Measurements from ENCODE around the gene GRHPR. TPM values are rescaled to one million over a fixed set of nuclear protein-coding genes. Genes with fewer than 3 reads are reported as not detected.

GRHPR gene
- total RNA-seq, 1 donor from 2014 or later, result 78.1 TPM

DNA sequence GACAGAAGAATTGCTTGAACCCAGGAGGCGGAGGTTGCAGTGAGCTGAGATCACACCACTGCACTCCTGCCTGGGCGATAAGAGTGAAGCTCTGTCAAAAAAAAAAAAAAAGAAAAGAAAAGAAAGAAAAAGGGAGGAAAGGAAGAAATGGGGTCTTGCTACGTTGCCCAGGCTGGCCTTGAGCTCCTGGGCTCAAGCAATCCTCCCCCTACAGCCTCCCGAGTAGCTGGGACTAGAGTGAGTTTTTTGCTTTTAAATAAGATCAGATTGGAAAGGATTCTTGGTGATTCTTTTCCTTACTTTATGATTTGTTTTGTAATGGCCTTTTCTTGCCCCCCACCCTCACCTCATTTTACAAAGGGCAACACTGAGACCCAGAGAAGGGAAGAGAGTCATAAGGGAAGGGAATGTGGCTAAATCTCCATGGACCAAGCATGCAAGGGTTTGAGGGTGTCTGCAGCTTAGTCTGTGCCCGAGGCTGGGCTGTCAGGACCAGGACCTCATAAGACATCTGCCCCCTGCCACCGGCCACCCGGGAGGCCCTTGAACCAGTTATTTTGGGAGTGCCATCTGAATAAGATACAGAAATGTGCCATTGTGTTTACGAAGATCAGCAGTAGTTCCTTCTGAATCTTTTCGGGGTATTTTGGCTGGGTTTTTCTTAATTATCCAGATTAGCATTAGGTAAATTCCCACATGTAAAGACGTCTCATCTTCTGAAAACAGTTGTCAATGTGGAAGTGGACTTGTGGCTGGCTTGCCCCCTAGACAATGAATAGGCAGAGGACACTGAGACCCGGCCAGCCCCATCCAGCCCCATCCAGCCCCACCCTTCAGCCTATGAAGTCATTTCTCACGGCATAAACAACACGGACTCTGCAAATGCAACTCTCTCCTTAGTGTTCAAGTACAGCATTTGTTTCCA, 44.5 kb upstream of the GRHPR start:
- Mint-ChIP-seq H3K36me3 (ENCODE audit: unreplicated experiment) (peaks cover 7% of the 10 kb centered on the region), H3K4me1 (ENCODE audit: low read depth, unreplicated experiment) (peaks cover 6% of the 10 kb centered on the region), H3K4me3 (ENCODE audit: unreplicated experiment) (no peak overlapping the region), H3K27ac (ENCODE audit: unreplicated experiment) (no peak overlapping the region), H3K9me3 (ENCODE audit: unreplicated experiment) (peaks cover 1% of the 10 kb centered on the region), H3K27me3 (ENCODE audit: unreplicated experiment) (peaks cover 2% of the 10 kb centered on the region)
- TF ChIP-seq, protein P1, sequence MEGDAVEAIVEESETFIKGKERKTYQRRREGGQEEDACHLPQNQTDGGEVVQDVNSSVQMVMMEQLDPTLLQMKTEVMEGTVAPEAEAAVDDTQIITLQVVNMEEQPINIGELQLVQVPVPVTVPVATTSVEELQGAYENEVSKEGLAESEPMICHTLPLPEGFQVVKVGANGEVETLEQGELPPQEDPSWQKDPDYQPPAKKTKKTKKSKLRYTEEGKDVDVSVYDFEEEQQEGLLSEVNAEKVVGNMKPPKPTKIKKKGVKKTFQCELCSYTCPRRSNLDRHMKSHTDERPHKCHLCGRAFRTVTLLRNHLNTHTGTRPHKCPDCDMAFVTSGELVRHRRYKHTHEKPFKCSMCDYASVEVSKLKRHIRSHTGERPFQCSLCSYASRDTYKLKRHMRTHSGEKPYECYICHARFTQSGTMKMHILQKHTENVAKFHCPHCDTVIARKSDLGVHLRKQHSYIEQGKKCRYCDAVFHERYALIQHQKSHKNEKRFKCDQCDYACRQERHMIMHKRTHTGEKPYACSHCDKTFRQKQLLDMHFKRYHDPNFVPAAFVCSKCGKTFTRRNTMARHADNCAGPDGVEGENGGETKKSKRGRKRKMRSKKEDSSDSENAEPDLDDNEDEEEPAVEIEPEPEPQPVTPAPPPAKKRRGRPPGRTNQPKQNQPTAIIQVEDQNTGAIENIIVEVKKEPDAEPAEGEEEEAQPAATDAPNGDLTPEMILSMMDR (IDR thresholded peaks at IDR 0.05; ENCODE audit: partially characterized antibody, unreplicated experiment), result no peak
- no peak for DNase-seq

DNA sequence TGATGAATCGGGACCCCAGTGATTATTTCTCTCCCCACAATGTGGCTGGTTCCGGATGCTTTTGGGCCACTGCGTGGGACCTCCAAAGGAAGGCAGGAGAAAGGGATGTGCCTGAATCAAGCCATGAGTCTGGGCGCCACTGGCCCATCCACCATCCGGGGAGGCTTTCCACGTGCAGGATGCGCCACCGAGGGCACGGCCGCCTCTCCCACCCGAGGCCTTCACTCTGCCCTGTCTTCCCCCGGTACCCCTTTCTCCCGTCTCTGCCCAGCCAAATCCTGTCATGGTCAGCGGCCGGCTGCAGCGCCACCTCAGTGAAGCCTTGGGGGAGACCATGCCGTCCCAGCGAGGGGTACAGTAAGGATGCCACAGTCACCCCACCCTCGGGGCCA, 43.9 kb upstream of the GRHPR start:
- Mint-ChIP-seq H3K4me1 (ENCODE audit: low read depth, unreplicated experiment) (peaks cover 6% of the 10 kb centered on the region), H3K36me3 (ENCODE audit: unreplicated experiment) (peaks cover 7% of the 10 kb centered on the region), H3K27ac (ENCODE audit: unreplicated experiment) (no peak overlapping the region), H3K27me3 (ENCODE audit: unreplicated experiment) (peaks cover 1% of the 10 kb centered on the region), H3K4me3 (ENCODE audit: unreplicated experiment) (no peak overlapping the region), H3K9me3 (ENCODE audit: unreplicated experiment) (peaks cover 1% of the 10 kb centered on the region)
- TF ChIP-seq, protein P1 (IDR thresholded peaks at IDR 0.05; ENCODE audit: partially characterized antibody, unreplicated experiment), result no peak
- DNase-seq, result no peak

DNA sequence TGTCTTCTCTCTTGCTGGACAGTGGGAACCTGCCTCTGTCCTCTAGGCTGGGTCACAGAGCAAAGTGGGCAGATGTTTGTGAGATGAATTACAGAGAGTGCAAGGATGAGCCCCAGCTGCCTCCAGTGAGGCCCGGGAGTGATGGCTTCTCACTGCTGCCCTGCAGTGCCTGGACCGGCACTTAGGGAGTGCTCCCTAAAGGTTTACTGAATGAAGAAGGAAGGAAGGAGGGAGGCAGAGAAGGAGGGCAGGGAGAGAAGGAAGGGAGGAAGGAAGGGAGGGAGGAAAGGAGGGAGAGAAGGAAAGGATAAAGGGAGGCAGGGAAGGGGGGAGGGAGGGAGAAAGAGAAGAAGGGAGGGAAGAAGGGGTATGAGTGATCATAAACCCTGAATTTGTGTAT, 42.7 kb upstream of the GRHPR start:
- DNase-seq, result peak; percentile 29
- H3K27ac Mint-ChIP-seq (ENCODE audit: unreplicated experiment), result no peak overlapping the region
- peaks cover 7% of the 10 kb centered on the region for H3K36me3 Mint-ChIP-seq (ENCODE audit: unreplicated experiment)
- TF ChIP-seq, protein P1 (IDR thresholded peaks at IDR 0.05; ENCODE audit: partially characterized antibody, unreplicated experiment), result no peak
- no peak overlapping the region for H3K4me3 Mint-ChIP-seq (ENCODE audit: unreplicated experiment)
- H3K27me3 Mint-ChIP-seq (ENCODE audit: unreplicated experiment), result no peaks in the 10 kb centered on the region
- peaks cover 1% of the 10 kb centered on the region for H3K9me3 Mint-ChIP-seq (ENCODE audit: unreplicated experiment)
- H3K4me1 Mint-ChIP-seq (ENCODE audit: low read depth, unreplicated experiment), result peaks cover 10% of the 10 kb centered on the region

DNA sequence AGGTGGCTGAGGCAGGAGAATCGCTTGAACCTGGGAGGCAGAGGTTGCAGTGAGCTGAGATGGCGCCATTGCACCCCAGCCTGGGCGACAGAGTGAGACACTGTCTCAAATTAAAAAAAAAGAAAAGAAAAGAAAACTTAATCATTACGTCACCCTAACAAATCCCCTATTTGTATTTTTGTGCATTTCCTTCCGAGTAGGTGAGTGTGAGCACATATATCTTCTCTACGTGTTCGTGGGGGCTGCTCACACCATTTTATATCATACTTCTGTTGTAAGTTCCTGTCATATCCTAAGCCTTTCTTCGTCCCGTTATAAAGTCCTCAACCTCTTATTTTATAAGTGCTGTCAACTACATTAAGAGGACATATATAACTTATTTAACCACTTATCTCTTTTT, 41.9 kb upstream of the GRHPR start:
- peaks cover 1% of the 10 kb centered on the region for H3K9me3 Mint-ChIP-seq (ENCODE audit: unreplicated experiment)

More for the DNA sequence above, 41.9 kb upstream of the GRHPR start:
- Mint-ChIP-seq H3K36me3 (ENCODE audit: unreplicated experiment) (peaks cover 7% of the 10 kb centered on the region), H3K4me1 (ENCODE audit: low read depth, unreplicated experiment) (peaks cover 10% of the 10 kb centered on the region), H3K27me3 (ENCODE audit: unreplicated experiment) (no peaks in the 10 kb centered on the region), H3K27ac (ENCODE audit: unreplicated experiment) (no peak overlapping the region), H3K4me3 (ENCODE audit: unreplicated experiment) (no peak overlapping the region)
- TF ChIP-seq, protein P1 (IDR thresholded peaks at IDR 0.05; ENCODE audit: partially characterized antibody, unreplicated experiment), result no peak
- no peak for DNase-seq

Measured in glutamatergic neuron (in vitro differentiated cells).